ENCODE measurements around the gene CLSTN1. TPM values are rescaled to one million over a fixed set of nuclear protein-coding genes. Genes with fewer than 3 reads are reported as not detected.

CLSTN1 gene
- total and polyA plus RNA-seq, 7 donors, result 7.3 to 48.7 (median 19.7) TPM

DNA sequence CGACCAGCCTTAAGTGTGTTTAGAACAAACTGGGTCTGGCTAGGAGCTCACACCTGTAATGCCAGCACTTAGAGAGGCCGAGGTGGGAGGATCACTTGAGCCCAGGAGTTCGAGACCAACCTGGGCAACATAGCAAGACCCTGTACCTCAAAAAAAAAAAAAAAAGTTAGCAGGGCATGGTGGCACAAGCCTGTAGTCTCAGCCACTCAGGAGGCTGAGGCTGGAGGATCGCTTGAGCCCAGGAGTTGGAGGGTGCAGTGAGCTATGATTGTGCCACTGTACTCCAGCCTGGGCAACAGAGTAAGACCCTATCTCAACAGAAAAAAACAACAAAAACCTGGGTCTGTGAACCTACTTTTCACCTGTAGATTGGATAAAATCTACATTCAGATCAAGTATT lies 117.6 kb downstream of the CLSTN1 start:
- H3K27ac ChIP-seq, result no peak overlapping the region
- H3K36me3 ChIP-seq (ENCODE audit: insufficient read depth in 1 of 2, low read depth in 1 of 2), result no peaks in the 10 kb centered on the region
- intact Hi-C loops (cut with DNase I), result no loop called here
- no peak overlapping the region for H3K4me3 ChIP-seq
- no peak for TF ChIP-seq CTCF (IDR thresholded peaks at IDR 0.05)
- 86 to 94% (median 87%) methylated on average over 4 of the region's 4 CpGs for WGBS, 3 donors
- H3K9me3 ChIP-seq, result no peaks in the 10 kb centered on the region
- H3K27me3 ChIP-seq (ENCODE audit: insufficient read depth in 3 of 3, low read length in 2 of 3), result no peaks in the 10 kb centered on the region
- ATAC-seq (no peak), DNase-seq (no peak)
- no peaks in the 10 kb centered on the region for H3K4me1 ChIP-seq

- H3K4me3 ChIP-seq, result no peak overlapping the region
- no peak for ATAC-seq
- H3K36me3 ChIP-seq (ENCODE audit: insufficient read depth in 1 of 2, low read depth in 1 of 2), result no peaks in the 10 kb centered on the region
- TF ChIP-seq CTCF (IDR thresholded peaks at IDR 0.05), result no peak
- intact Hi-C loops (cut with DNase I), result no loop called here
- 91 to 94% (median 93%) methylated on average over 8 of the region's 8 CpGs for WGBS, 3 donors
- H3K27me3 ChIP-seq (ENCODE audit: insufficient read depth in 3 of 3, low read length in 2 of 3), result no peaks in the 10 kb centered on the region
- no peaks in the 10 kb centered on the region for H3K4me1 ChIP-seq
- H3K9me3 ChIP-seq, result no peaks in the 10 kb centered on the region
- H3K27ac ChIP-seq, result no peak overlapping the region
- DNase-seq, result no peak
Observed at GRCh38 chr1:9705337-9706093, 118.2 kb downstream of the CLSTN1 start.

- H3K27me3 ChIP-seq (ENCODE audit: insufficient read depth in 3 of 3, low read length in 2 of 3), result no peaks in the 10 kb centered on the region
- 90 to 94% (median 94%) methylated on average over 3 of the region's 3 CpGs for WGBS, 3 donors
- no peak for TF ChIP-seq CTCF (IDR thresholded peaks at IDR 0.05)
- H3K36me3 ChIP-seq (ENCODE audit: insufficient read depth in 1 of 2, low read depth in 1 of 2), result no peaks in the 10 kb centered on the region
- H3K9me3 ChIP-seq, result no peaks in the 10 kb centered on the region
- intact Hi-C loops (cut with DNase I), result no loop called here
- no peak for DNase-seq
- no peak for ATAC-seq
- no peak overlapping the region for H3K4me3 ChIP-seq
- no peak overlapping the region for H3K27ac ChIP-seq
- H3K4me1 ChIP-seq, result no peaks in the 10 kb centered on the region
Observed at GRCh38 chr1:9703681-9704080, 120.1 kb downstream of the CLSTN1 start.

DNA sequence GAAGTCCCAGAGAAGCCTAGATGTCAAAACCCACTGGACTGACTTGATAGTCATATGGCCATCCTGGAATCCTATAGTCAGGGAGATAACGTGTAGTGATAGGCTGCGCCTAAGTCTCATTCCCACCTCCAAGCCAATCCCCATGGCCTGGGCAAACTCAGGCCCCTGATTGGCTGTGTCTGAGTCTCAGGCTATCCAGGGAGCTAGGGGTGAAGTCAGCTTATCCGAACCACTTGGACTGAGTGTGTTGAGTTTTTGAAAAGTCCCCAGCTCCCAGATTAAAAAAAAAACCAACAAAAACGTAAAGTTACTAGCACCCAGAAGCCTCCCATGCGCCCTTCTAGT lies 120.6 kb downstream of the CLSTN1 start:
- Histone ChIP-seq H3K27me3 (ENCODE audit: insufficient read depth in 3 of 3, low read length in 2 of 3) (no peaks in the 10 kb centered on the region), H3K9me3 (no peaks in the 10 kb centered on the region), H3K27ac (no peak overlapping the region), H3K4me3 (no peak overlapping the region), H3K4me1 (no peaks in the 10 kb centered on the region), H3K36me3 (ENCODE audit: insufficient read depth in 1 of 2, low read depth in 1 of 2) (no peaks in the 10 kb centered on the region)
- intact Hi-C loops (cut with DNase I), result no loop called here
- no peak for ATAC-seq
- no peak for DNase-seq
- 76 to 83% (median 82%) methylated on average over 5 of the region's 5 CpGs for WGBS, 3 donors
- no peak for TF ChIP-seq CTCF (IDR thresholded peaks at IDR 0.05)

DNA sequence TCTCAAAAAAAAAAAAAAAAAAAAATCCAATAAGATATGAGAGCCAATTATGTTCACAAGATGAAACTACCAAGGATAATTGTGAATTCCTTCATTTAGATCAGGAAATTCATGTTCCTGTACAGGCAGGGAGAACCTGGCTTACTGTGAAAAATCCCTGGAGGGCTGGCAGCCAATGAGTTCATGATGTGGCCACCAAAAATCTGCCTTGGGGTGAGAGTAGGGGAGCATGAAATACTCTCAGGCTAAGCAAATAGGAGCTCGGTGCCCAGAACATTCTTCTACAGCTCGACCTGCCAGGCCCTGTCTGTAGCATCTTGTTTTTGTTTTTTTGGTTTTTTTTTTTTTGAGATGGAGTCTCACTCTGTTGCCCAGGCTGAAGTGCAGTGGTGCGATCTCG lies 122.1 kb downstream of the CLSTN1 start:
- intact Hi-C loops (cut with DNase I), result no loop called here
- Histone ChIP-seq H3K4me3 (no peak overlapping the region), H3K4me1 (no peaks in the 10 kb centered on the region), H3K9me3 (no peaks in the 10 kb centered on the region), H3K27ac (no peak overlapping the region), H3K36me3 (ENCODE audit: insufficient read depth in 1 of 2, low read depth in 1 of 2) (no peaks in the 10 kb centered on the region), H3K27me3 (ENCODE audit: insufficient read depth in 3 of 3, low read length in 2 of 3) (no peaks in the 10 kb centered on the region)
- WGBS, 3 donors, result 73 to 75% (median 74%) methylated on average over 4 of the region's 4 CpGs
- ATAC-seq (no peak), DNase-seq (no peak)
- no peak for TF ChIP-seq CTCF (IDR thresholded peaks at IDR 0.05)

Data from psoas muscle (tissue), 8 donors.